ENCODE results near the gene MATCAP1. TPM values are rescaled to one million over a fixed set of nuclear protein-coding genes. Genes with fewer than 3 reads are reported as not detected.

The MATCAP1 gene
- total and polyA plus RNA-seq, 10 of the 15 experiments (the other 5 are each of a cell fraction or from before 2014, with no cell fraction given), result 2.8 to 25.8 (median 8.6) TPM

DNA sequence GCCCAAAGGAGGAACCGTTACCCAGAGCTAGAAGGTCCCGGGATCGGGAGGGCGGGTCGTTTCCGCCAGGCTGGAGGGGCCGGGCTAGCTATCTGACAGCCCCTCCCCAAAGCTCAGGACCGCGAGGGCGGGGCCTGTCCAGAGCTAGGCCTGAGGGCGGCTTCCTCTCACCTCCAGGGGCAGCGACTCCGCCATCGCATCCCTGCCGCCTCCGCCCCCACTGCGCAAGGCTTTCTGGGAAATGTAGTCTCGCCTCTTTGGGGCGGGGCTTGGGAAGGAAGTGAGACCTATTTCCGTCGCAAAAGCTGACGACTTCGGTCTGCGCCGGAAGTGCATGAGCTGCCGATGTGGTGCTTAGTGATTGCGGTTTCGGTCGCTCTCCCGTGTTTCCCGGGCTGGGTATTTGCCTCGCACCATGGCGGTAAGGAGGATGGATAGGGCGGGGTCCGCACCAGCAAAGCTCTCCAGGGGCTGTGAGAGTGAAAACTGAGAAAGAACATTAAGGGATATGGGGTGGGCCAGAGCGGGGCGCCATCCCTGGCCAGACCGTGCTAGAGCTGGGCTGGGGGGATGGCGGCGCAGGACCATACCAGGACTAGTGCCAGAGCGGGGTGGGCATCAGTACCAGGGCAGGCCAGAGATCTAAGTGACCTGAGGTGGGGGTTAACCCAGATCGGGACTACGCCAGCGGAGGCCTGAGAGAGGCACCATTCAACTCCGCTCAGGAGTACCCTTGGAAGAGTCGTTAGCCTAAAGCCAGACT, 43.2 kb upstream of the MATCAP1 start, which contains the start of gene TMEM208 (continued):
- TF ChIP-seq FOXM1 (IDR thresholded peaks at IDR 0.05; ENCODE audit: low read depth, low read length) (no peak), YBX1 (IDR thresholded peaks at IDR 0.05) (no peak), SIN3A (IDR thresholded peaks at IDR 0.05; ENCODE audit: low read depth, low read length) (peak; percentile 98), NBN (IDR thresholded peaks at IDR 0.05) (peak; percentile 96)
- TF ChIP-seq, protein P1, sequence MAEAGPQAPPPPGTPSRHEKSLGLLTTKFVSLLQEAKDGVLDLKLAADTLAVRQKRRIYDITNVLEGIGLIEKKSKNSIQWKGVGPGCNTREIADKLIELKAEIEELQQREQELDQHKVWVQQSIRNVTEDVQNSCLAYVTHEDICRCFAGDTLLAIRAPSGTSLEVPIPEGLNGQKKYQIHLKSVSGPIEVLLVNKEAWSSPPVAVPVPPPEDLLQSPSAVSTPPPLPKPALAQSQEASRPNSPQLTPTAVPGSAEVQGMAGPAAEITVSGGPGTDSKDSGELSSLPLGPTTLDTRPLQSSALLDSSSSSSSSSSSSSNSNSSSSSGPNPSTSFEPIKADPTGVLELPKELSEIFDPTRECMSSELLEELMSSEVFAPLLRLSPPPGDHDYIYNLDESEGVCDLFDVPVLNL (IDR thresholded peaks at IDR 0.05; ENCODE audit: low read depth, low read length), result peak; percentile 71
- TF ChIP-seq, protein P2, sequence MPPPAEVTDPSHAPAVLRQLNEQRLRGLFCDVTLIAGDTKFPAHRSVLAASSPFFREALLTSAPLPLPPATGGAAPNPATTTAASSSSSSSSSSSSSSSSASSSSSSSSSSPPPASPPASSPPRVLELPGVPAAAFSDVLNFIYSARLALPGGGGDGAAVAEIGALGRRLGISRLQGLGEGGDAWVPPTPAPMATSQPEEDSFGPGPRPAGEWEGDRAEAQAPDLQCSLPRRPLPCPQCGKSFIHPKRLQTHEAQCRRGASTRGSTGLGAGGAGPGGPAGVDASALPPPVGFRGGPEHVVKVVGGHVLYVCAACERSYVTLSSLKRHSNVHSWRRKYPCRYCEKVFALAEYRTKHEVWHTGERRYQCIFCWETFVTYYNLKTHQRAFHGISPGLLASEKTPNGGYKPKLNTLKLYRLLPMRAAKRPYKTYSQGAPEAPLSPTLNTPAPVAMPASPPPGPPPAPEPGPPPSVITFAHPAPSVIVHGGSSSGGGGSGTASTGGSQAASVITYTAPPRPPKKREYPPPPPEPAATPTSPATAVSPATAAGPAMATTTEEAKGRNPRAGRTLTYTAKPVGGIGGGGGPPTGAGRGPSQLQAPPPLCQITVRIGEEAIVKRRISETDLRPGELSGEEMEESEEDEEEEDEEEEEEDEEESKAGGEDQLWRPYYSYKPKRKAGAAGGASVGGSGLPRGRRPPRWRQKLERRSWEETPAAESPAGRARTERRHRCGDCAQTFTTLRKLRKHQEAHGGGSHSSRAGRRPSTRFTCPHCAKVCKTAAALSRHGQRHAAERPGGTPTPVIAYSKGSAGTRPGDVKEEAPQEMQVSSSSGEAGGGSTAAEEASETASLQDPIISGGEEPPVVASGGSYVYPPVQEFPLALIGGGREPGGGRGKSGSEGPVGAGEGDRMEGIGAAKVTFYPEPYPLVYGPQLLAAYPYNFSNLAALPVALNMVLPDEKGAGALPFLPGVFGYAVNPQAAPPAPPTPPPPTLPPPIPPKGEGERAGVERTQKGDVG (CRISPR knock-in tag; IDR thresholded peaks at IDR 0.05), result no peak
